ENCODE results near the gene COX4I2. TPM values are rescaled to one million over a fixed set of nuclear protein-coding genes. Genes with fewer than 3 reads are reported as not detected.

Gene COX4I2
- total RNA-seq, 1 experiment from 2014 or later: not detected

DNA sequence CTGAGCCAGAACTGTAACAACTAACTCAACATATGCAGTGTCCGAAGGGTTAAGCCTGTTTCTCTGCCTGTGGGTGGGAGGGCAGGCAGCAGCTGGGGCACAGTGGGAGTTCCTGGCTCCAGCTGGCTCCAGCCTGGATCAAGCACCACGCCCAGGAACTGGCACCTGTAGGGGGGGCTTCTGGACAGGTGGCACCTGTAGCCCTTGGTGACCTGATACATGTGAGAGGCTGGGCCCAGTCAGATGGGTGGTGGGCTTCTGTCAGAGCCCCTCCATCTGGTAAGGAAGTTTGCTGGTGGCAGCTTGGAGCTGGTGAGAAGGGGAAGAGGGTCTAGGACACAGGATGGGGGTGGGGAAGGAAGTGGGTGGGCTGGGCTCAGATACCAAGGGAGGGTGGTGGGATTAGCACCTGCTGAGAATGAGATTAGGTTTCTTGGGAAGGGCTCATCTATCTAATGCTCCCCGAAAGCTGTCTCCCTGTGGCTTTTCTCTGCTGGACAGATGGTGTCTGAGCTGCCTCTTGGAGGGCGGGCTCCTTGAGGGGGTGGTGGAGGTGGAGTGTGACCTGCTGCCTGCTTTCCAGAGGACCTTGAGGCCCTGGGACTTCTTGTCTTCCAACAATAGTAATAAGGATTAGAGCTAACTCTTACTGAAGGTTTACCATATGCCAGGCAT lies 56.4 kb downstream of the COX4I2 start:
- H3K4me3 ChIP-seq: no peak overlapping the region
- DNase-seq: no peak
- H3K9me3 ChIP-seq: no peaks in the 10 kb centered on the region
- no peaks in the 10 kb centered on the region for H3K27me3 ChIP-seq
- H3K36me3 ChIP-seq: peaks cover 16% of the 10 kb centered on the region

Other genes starting within 250 kb of the COX4I2 start
- gene DEFB119, start 247.3 kb upstream of the COX4I2 start, total RNA-seq (2014; rRNA removed; shearing (Covaris generic); ENCODE audit: low replicate concordance): not detected in 2 replicates
- not detected in 2 replicates for gene DEFB121, start 231.7 kb upstream of the COX4I2 start, total RNA-seq (2014; rRNA removed; shearing (Covaris generic); ENCODE audit: low replicate concordance)
- not detected in 2 replicates for gene DEFB123, start 197.3 kb upstream of the COX4I2 start, total RNA-seq (2014; rRNA removed; shearing (Covaris generic); ENCODE audit: low replicate concordance)
- gene DEFB124, start 162.8 kb upstream of the COX4I2 start, total RNA-seq (2014; rRNA removed; shearing (Covaris generic); ENCODE audit: low replicate concordance): not detected in 2 replicates
- not detected in 2 replicates for gene REM1, start 162.6 kb upstream of the COX4I2 start, total RNA-seq (2014; rRNA removed; shearing (Covaris generic); ENCODE audit: low replicate concordance)
- gene HM13, start 123.5 kb upstream of the COX4I2 start, total RNA-seq (2014; rRNA removed; shearing (Covaris generic); ENCODE audit: low replicate concordance): 115 and 155 TPM in 2 replicates
- 363 and 396 TPM in 2 replicates for gene ID1, start 32.6 kb upstream of the COX4I2 start, total RNA-seq (2014; rRNA removed; shearing (Covaris generic); ENCODE audit: low replicate concordance)
- gene BCL2L1, start 85.0 kb downstream of the COX4I2 start, total RNA-seq (2014; rRNA removed; shearing (Covaris generic); ENCODE audit: low replicate concordance): 63.0 and 64.2 TPM in 2 replicates
- gene TPX2, start 101.4 kb downstream of the COX4I2 start, total RNA-seq (2014; rRNA removed; shearing (Covaris generic); ENCODE audit: low replicate concordance): 123 and 139 TPM in 2 replicates
- not detected in 2 replicates for gene MYLK2, start 181.4 kb downstream of the COX4I2 start, total RNA-seq (2014; rRNA removed; shearing (Covaris generic); ENCODE audit: low replicate concordance)
- gene FOXS1, start 207.7 kb downstream of the COX4I2 start, total RNA-seq (2014; rRNA removed; shearing (Covaris generic); ENCODE audit: low replicate concordance): 0.07 TPM in 1 of 2 replicates, not detected in the other
- gene DUSP15, start 232.6 kb downstream of the COX4I2 start, total RNA-seq (2014; rRNA removed; shearing (Covaris generic); ENCODE audit: low replicate concordance): 1.3 and 1.9 TPM in 2 replicates
- not detected in 2 replicates for gene TTLL9, start 232.7 kb downstream of the COX4I2 start, total RNA-seq (2014; rRNA removed; shearing (Covaris generic); ENCODE audit: low replicate concordance)